Cardiac muscle cell (in vitro differentiated cells and primary cell): ENCODE data around the gene PTPRD. TPM values are rescaled to one million over a fixed set of nuclear protein-coding genes. Genes with fewer than 3 reads are reported as not detected.

Experiments
- DNase-seq, 2 donors: peaks; one replicate each; pipeline versions ENCODE4 v3.0.0 to v3.0.0-alpha.2; 2010 to 2017; ENCODE audit warnings: low read depth in 1 of 2, low spot score in 1 of 2
- H3K27ac ChIP-seq: fragments of 200-600 bp; sonication (generic); 2 replicates; pipeline ENCODE4 v1.5.1; 2016
- H3K27me3 ChIP-seq: fragments of 200-600 bp; sonication (generic); 2 replicates; pipeline ENCODE4 v1.6.0; 2016; ENCODE audit warnings: control low read depth
- H3K36me3 ChIP-seq: fragments of 200-600 bp; sonication (generic); 2 replicates; pipeline ENCODE4 v1.5.1; 2016; ENCODE audit warnings: control low read depth
- H3K4me1 ChIP-seq: fragments of 200-600 bp; sonication (generic); 2 replicates; pipeline ENCODE4 v1.8.1; 2017; ENCODE audit warnings: low read depth, mild to moderate bottlenecking, mixed run types
- H3K4me3 ChIP-seq: fragments of 200-600 bp; sonication (generic); 2 replicates; pipeline ENCODE4 v1.5.1; 2016; ENCODE audit warnings: mild to moderate bottlenecking
- H3K9me3 ChIP-seq: fragments of 200-600 bp; sonication (generic); 2 replicates; pipeline ENCODE4 v1.5.1; 2017; ENCODE audit warnings: low read depth, mild to moderate bottlenecking, control low read depth
- CTCF ChIP-seq: IDR thresholded peaks from 2 replicates; pipeline ENCODE4 v1.5.1; 2012; ENCODE audit warnings: low read depth, mild to moderate bottlenecking, low read length
- polyA plus RNA-seq: library from polyadenylated mRNA; unstranded; fragments of >200 nt; fragmentation: Nextera tagmentation; extraction: Ambion mirVana; gene quantifications from 2 replicates; pipeline ENCODE4 v1.2.1, GENCODE V29; 2016
- total RNA-seq: library from RNA; depleted of rRNA; stranded (reverse); fragments of >200 nt; gene quantifications from 2 replicates; pipeline ENCODE4 v1.2.3, GENCODE V29; 2016

The PTPRD gene
- total and polyA plus RNA-seq, 2 experiments from 2014 or later: 37.0 to 287 TPM

- H3K4me1 ChIP-seq: peaks cover 3% of the 10 kb centered on the region
- no peaks in the 10 kb centered on the region for H3K27me3 ChIP-seq
- DNase-seq: no peak
- H3K27ac ChIP-seq: no peak overlapping the region
- TF ChIP-seq CTCF: no peak
- H3K4me3 ChIP-seq: no peak overlapping the region
- no peaks in the 10 kb centered on the region for H3K36me3 ChIP-seq
- H3K9me3 ChIP-seq: no peaks in the 10 kb centered on the region
Observed at GRCh38 chr9:8960254-8960653, 1652.5 kb downstream of the PTPRD start.

- Histone ChIP-seq H3K9me3 (no peaks in the 10 kb centered on the region), H3K4me1 (peaks cover 3% of the 10 kb centered on the region), H3K4me3 (no peak overlapping the region), H3K36me3 (no peaks in the 10 kb centered on the region), H3K27me3 (no peaks in the 10 kb centered on the region), H3K27ac (no peak overlapping the region)
- DNase-seq: no peak
- no peak for TF ChIP-seq CTCF
Observed at GRCh38 chr9:8958358-8958757, 1654.4 kb downstream of the PTPRD start.

- no peak for TF ChIP-seq CTCF
- Histone ChIP-seq H3K36me3 (no peaks in the 10 kb centered on the region), H3K27me3 (no peaks in the 10 kb centered on the region), H3K4me3 (no peak overlapping the region), H3K4me1 (peaks cover 3% of the 10 kb centered on the region), H3K27ac (no peak overlapping the region), H3K9me3 (no peaks in the 10 kb centered on the region)
- DNase-seq: no peak
Observed at GRCh38 chr9:8955315-8955714, 1657.5 kb downstream of the PTPRD start.

GRCh38 chr9:8946461-8946860 lies 1666.3 kb downstream of the PTPRD start:
- Histone ChIP-seq H3K4me3 (no peak overlapping the region), H3K27ac (no peak overlapping the region), H3K27me3 (no peaks in the 10 kb centered on the region), H3K4me1 (no peaks in the 10 kb centered on the region), H3K36me3 (no peaks in the 10 kb centered on the region), H3K9me3 (no peaks in the 10 kb centered on the region)
- no peak for DNase-seq
- no peak for TF ChIP-seq CTCF

- TF ChIP-seq CTCF: no peak
- H3K36me3 ChIP-seq: no peaks in the 10 kb centered on the region
- no peak overlapping the region for H3K27ac ChIP-seq
- H3K9me3 ChIP-seq: no peaks in the 10 kb centered on the region
- H3K27me3 ChIP-seq: no peaks in the 10 kb centered on the region
- H3K4me3 ChIP-seq: no peak overlapping the region
- no peaks in the 10 kb centered on the region for H3K4me1 ChIP-seq
- DNase-seq: no peak
Observed at GRCh38 chr9:8943392-8943791, 1669.4 kb downstream of the PTPRD start.

GRCh38 chr9:8940650-8941049 lies 1672.2 kb downstream of the PTPRD start:
- no peak for DNase-seq
- Histone ChIP-seq H3K27me3 (no peaks in the 10 kb centered on the region), H3K27ac (no peak overlapping the region), H3K9me3 (no peaks in the 10 kb centered on the region), H3K4me1 (no peaks in the 10 kb centered on the region), H3K36me3 (no peaks in the 10 kb centered on the region), H3K4me3 (no peak overlapping the region)
- TF ChIP-seq CTCF: no peak
